Sigmoid colon (tissue), 3 donors: ENCODE measurements around the gene UBAC1.

Experiments used
- CTCF ChIP-seq, 4 experiments: fragments of 450-650 bp in 3 of 4; fragments of 200-600 bp in 1 of 4; IDR thresholded peaks; one replicate each; pipeline ENCODE4 v1.5.1; 2016 to 2019; ENCODE audit warnings: antibody characterized with exemption in 4 of 4, mild to moderate bottlenecking in 3 of 4, moderate library complexity in 2 of 4
- POLR2A ChIP-seq, 2 donors: fragments of 450-650 bp; IDR thresholded peaks; one replicate each; pipeline ENCODE4 v1.6.1; 2016; ENCODE audit warnings: antibody characterized with exemption in 2 of 2, mild to moderate bottlenecking in 2 of 2, moderate library complexity in 2 of 2

- no peak for TF ChIP-seq CTCF (IDR thresholded peaks at IDR 0.05)
- peak in 1 of 2 donors; percentile 27 for TF ChIP-seq POLR2A (IDR thresholded peaks at IDR 0.05)
These were observed 53.6 kb downstream of the UBAC1 start, which contains the start of gene CAMSAP1 for GRCh38 chr9:135907431-135908092.
